SK-N-SH (cell line): ENCODE data around the gene SETD1A.

ENCODE experiments used
- CTCF ChIP-seq: fragments of 200-600 bp; sonication (generic); IDR thresholded peaks from 2 replicates; pipeline ENCODE4 v1.6.1; 2017; ENCODE audit warnings: antibody characterized with exemption, mild to moderate bottlenecking, moderate library complexity
- EP300 ChIP-seq, 2 experiments: IDR thresholded peaks; 2 replicates each; pipeline versions ENCODE4 v1.4.0 to v1.6.1; 2012; ENCODE audit warnings: borderline replicate concordance in 1 of 2, low read depth in 1 of 2, low read length in 1 of 2
- IRF3 ChIP-seq: fragments of 150-350 bp; IDR thresholded peaks from 2 replicates; pipeline ENCODE4 v1.6.1; 2016; ENCODE audit warnings: mild to moderate bottlenecking, low read depth, low read length
- POLR2AphosphoS5 ChIP-seq: IDR thresholded peaks from 2 replicates; pipeline ENCODE4 v1.6.1; 2012; ENCODE audit warnings: low read depth, low read length
- RCOR1 ChIP-seq: fragments of 150-350 bp; IDR thresholded peaks from 2 replicates; pipeline ENCODE4 v1.6.1; 2017; ENCODE audit warnings: antibody characterized with exemption, low read length
- SMC3 ChIP-seq: IDR thresholded peaks from 2 replicates; pipeline ENCODE4 v1.6.1; 2012; ENCODE audit warnings: low read depth, low read length, improper control_type of control experiment
- TAF1 ChIP-seq: IDR thresholded peaks from 2 replicates; pipeline ENCODE4 v1.6.1; 2012; ENCODE audit warnings: low read depth, mild to moderate bottlenecking, low read length, moderate library complexity, borderline replicate concordance
- USF1 ChIP-seq: IDR thresholded peaks from 2 replicates; pipeline ENCODE4 v1.4.0; 2012; ENCODE audit warnings: low read depth, borderline replicate concordance

GRCh38 chr16:30951750-30952149 is 5.8 kb upstream of the SETD1A start:
- no peak for TF ChIP-seq USF1
- TF ChIP-seq RCOR1: no peak
- no peak for TF ChIP-seq EP300 (IDR thresholded peaks at IDR 0.05; ENCODE audit: borderline replicate concordance in 1 of 2, low read depth in 1 of 2, low read length in 1 of 2)
- no peak for TF ChIP-seq CTCF
- no peak for TF ChIP-seq SMC3
- TF ChIP-seq POLR2AphosphoS5: no peak
- no peak for TF ChIP-seq IRF3
- TF ChIP-seq TAF1: no peak
